Neural crest cell (in vitro differentiated cells): ENCODE results near the gene DDR1. TPM values are rescaled to one million over a fixed set of nuclear protein-coding genes. Genes with fewer than 3 reads are reported as not detected.
A peak's percentile ranks its signal among the peaks of the same experiment; 100 is the strongest.

ENCODE experiments used
- DNase-seq: peaks from one replicate; pipeline ENCODE4 v3.0.0; 2021; ENCODE audit warnings: low read depth, mixed read lengths, low spot score
- H3K27ac Mint-ChIP-seq: one replicate; pipeline ENCODE4 v1.8.0; 2021; ENCODE audit warnings: mild to moderate bottlenecking, mixed read lengths; ENCODE audit not compliant: unreplicated experiment
- H3K27me3 Mint-ChIP-seq: 2 replicates; pipeline ENCODE4 v1.8.0; 2021; ENCODE audit warnings: low read depth, mild to moderate bottlenecking, mixed read lengths
- H3K36me3 Mint-ChIP-seq: 2 replicates; pipeline ENCODE4 v1.8.0; 2021; ENCODE audit warnings: low read depth, mild to moderate bottlenecking, mixed read lengths
- H3K4me1 Mint-ChIP-seq: 2 replicates; pipeline ENCODE4 v1.8.0; 2021; ENCODE audit warnings: mixed read lengths
- H3K4me3 Mint-ChIP-seq: one replicate; pipeline ENCODE4 v1.8.0; 2021; ENCODE audit warnings: mild to moderate bottlenecking, mixed read lengths
- H3K9me3 Mint-ChIP-seq: 2 replicates; pipeline ENCODE4 v1.8.0; 2021; ENCODE audit warnings: mixed read lengths
- total RNA-seq: library from RNA; stranded (reverse); gene quantifications from 2 replicates; pipeline ENCODE4 v1.2.1, GENCODE V29; 2021
- TF ChIP-seq, protein P1 (sequence below): fragments of 200-600 bp; sonication (generic); conservative IDR thresholded peaks from 2 replicates; pipeline ENCODE4 v1.5.0; 2021; ENCODE audit warnings: antibody characterized with exemption, mild to moderate bottlenecking

Gene DDR1
- total RNA-seq, 1 donor from 2014 or later: 178 TPM

DNA sequence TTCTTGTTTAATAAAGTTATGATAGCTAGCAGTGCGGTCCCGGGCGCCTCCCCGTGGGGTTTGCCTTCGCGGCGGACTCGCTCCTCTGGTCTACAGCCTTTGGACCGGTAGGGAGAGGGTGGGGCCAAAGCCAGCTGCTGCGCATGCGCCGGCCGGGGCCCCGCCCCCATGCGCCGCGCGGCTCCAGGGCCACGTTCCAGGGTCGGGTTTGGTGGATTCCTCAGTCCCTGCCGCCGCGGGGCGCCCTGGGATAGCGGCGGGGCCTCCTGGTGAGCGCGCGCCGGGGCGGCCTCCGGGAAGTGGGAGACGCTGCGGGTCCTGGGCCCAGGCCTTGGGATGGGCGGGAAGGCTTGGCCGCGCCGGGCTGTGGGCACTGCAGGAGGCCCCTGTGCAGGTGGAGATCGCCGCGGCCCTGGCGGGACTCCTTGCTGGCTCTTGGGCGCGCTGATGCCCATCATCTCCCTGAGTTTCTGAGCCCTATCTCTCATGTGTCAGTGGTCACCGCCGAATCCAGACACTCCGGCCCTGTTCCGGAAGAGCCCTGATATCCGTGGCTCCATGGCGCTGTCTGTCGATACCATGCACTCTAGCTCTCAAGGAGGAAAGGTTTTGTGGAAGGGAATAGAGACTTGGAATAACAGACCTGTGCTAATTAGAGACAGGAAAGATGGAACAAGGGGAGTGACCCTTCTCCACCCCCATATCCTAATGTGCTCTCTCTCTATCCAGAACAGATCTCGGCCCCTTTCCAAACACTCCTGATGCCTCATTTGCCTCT is 29.9 kb downstream of the DDR1 start, which contains the start of gene VARS2:
Gene VARS2, plus strand, starts transcription at position 163 of the 778 bp plus-strand sequence. Its CDS starts 599 bp downstream, at position 762.
- H3K27ac Mint-ChIP-seq: peak within 1 kb of the TSS; percentile 81
- no peaks in the 10 kb centered on the region for H3K27me3 Mint-ChIP-seq
- TF ChIP-seq, protein P1, sequence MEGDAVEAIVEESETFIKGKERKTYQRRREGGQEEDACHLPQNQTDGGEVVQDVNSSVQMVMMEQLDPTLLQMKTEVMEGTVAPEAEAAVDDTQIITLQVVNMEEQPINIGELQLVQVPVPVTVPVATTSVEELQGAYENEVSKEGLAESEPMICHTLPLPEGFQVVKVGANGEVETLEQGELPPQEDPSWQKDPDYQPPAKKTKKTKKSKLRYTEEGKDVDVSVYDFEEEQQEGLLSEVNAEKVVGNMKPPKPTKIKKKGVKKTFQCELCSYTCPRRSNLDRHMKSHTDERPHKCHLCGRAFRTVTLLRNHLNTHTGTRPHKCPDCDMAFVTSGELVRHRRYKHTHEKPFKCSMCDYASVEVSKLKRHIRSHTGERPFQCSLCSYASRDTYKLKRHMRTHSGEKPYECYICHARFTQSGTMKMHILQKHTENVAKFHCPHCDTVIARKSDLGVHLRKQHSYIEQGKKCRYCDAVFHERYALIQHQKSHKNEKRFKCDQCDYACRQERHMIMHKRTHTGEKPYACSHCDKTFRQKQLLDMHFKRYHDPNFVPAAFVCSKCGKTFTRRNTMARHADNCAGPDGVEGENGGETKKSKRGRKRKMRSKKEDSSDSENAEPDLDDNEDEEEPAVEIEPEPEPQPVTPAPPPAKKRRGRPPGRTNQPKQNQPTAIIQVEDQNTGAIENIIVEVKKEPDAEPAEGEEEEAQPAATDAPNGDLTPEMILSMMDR: peak; percentile 55
- H3K4me1 Mint-ChIP-seq: peaks cover 33% of the 10 kb centered on the region
- DNase-seq: peak; percentile 79
- H3K36me3 Mint-ChIP-seq: peaks cover 13% of the 10 kb centered on the region
- H3K4me3 Mint-ChIP-seq: peak within 1 kb of the TSS; percentile 82
- H3K9me3 Mint-ChIP-seq: no peaks in the 10 kb centered on the region

DNA sequence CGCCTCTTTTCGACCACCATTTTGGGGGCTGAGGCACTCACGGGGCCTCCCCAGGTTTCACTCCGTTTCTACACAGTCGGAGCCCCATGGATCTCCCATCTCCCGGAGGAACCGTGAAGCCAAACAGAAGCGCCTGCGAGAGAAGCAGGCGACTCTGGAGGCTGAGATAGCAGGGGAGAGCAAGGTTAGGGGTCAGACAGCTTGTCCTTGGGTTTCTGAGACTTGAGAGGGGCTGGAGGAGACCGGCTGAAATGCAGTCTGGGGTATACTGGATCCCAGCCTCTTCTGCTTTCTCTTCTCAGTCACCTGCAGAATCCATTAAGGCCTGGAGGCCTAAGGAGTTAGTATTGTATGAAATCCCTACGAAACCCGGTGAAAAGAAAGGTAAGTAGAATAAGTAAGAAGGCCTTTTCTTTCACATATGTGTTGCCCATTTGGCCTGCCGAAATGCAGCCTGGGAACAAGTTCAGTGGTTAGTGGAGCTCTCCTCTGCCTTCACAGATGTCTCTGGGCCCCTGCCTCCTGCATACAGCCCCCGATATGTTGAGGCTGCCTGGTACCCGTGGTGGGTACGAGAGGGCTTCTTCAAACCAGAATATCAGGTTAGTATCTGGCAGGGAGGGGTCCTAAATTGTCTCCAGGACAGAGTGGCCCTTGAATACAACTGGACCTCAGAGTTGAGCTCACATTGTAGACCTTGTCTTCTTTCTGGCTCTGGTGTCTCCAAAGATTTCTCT is 30.7 kb downstream of the DDR1 start:
- no peaks in the 10 kb centered on the region for H3K9me3 Mint-ChIP-seq
- peaks cover 13% of the 10 kb centered on the region for H3K36me3 Mint-ChIP-seq
- H3K4me1 Mint-ChIP-seq: peaks cover 36% of the 10 kb centered on the region
- H3K4me3 Mint-ChIP-seq: peak overlapping the region; percentile 82
- H3K27ac Mint-ChIP-seq: peak overlapping the region; percentile 81
- DNase-seq: no peak
- TF ChIP-seq, protein P1: no peak
- H3K27me3 Mint-ChIP-seq: no peaks in the 10 kb centered on the region

DNA sequence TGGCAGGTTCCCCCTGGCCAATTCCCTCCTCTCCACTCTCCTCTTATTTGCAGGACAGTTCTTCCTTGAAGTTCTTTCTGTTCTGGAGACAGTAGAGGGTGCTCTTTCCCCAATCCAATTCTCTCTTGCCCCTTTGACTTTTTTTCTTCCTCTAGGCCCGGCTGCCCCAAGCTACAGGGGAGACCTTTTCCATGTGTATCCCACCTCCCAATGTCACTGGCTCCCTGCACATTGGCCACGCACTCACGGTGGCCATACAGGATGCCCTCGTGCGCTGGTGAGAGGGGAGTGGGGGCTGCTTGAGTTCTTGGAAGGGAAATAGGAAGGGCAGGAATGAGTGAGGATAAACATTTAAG is 31.2 kb downstream of the DDR1 start:
- peak; percentile 18 for DNase-seq
- peak overlapping the region; percentile 88 for H3K27ac Mint-ChIP-seq
- peak overlapping the region; percentile 82 for H3K4me3 Mint-ChIP-seq
- TF ChIP-seq, protein P1: peak; percentile 72
- H3K36me3 Mint-ChIP-seq: peaks cover 13% of the 10 kb centered on the region
- peaks cover 36% of the 10 kb centered on the region for H3K4me1 Mint-ChIP-seq
- H3K27me3 Mint-ChIP-seq: no peaks in the 10 kb centered on the region
- H3K9me3 Mint-ChIP-seq: no peaks in the 10 kb centered on the region

DNA sequence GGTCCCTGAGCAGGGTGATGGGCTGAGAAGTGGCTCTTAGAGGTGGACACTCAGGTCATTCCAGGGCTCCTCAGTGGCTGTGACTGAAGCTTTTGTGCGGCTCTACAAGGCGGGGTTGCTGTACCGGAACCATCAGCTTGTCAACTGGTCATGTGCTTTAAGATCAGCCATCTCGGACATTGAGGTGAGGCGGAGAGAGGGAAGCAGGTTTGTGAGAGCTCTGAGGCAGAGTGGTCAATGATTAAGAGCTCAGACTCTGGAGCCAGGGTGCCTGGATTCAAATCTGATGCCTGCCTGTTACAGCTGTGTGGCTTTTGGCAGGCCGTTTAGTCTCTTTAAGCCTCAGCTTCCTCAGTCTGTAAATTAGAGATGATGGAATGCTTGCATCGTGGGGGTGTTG is 32.7 kb downstream of the DDR1 start:
- H3K27ac Mint-ChIP-seq: peak overlapping the region; percentile 90
- H3K9me3 Mint-ChIP-seq: no peaks in the 10 kb centered on the region
- peak overlapping the region; percentile 8 for H3K4me3 Mint-ChIP-seq
- H3K4me1 Mint-ChIP-seq: peaks cover 36% of the 10 kb centered on the region
- TF ChIP-seq, protein P1: no peak
- DNase-seq: no peak
- peaks cover 8% of the 10 kb centered on the region for H3K36me3 Mint-ChIP-seq
- H3K27me3 Mint-ChIP-seq: no peaks in the 10 kb centered on the region

DNA sequence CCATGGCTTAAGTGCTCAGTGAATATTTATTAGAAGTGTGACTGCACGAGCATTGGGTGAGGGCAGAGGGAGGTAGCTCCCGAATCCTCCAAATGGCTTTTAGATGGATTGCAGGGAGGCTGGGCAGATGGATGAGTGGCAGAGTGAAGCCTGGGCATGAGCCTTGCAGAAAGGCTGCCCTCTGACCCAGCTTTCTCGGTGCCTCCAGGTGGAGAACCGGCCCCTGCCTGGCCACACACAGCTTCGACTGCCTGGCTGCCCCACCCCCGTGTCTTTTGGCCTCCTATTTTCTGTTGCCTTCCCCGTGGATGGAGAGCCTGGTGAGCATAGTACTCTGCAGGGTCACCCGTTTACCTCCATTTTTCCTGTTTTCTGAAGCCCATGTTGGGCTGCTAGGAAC is 33.2 kb downstream of the DDR1 start:
- Mint-ChIP-seq H3K36me3 (peaks cover 8% of the 10 kb centered on the region), H3K9me3 (no peaks in the 10 kb centered on the region), H3K27me3 (no peaks in the 10 kb centered on the region), H3K27ac (no peak overlapping the region), H3K4me1 (peaks cover 36% of the 10 kb centered on the region), H3K4me3 (no peak overlapping the region)
- no peak for DNase-seq
- TF ChIP-seq, protein P1: no peak
